DOHH2 (cell line): ENCODE measurements around the gene CCBE1.

Source experiments
- CTCF ChIP-seq: fragments of 200-600 bp; sonication (generic); IDR thresholded peaks from one replicate; pipeline ENCODE4 v1.5.1; 2014; ENCODE audit warnings: antibody characterized with exemption, mild to moderate bottlenecking, low read depth, low read length; ENCODE audit not compliant: poor library complexity, severe bottlenecking
- EZH2phosphoT487 ChIP-seq: fragments of 200-600 bp; sonication (generic); IDR thresholded peaks from 2 replicates; pipeline ENCODE4 v1.6.1; 2017; ENCODE audit warnings: borderline replicate concordance, mild to moderate bottlenecking, antibody characterized with exemption, low read length, moderate library complexity, mixed read lengths

GRCh38 chr18:59498506-59499086 lies 198.6 kb downstream of the CCBE1 start:
- TF ChIP-seq CTCF = no peak
- TF ChIP-seq EZH2phosphoT487 = no peak
